KOPT-K1 (cell line): ENCODE data around the gene IBA57.

Source experiments
- H3K27ac ChIP-seq: fragments of 200-600 bp; sonication (generic); 2 replicates; pipeline ENCODE4 v1.5.1; 2016; ENCODE audit warnings: antibody characterized with exemption, mild to moderate bottlenecking, low read depth, low read length; ENCODE audit not compliant: poor library complexity, severe bottlenecking
- H3K36me3 ChIP-seq: fragments of 200-600 bp; sonication (generic); 2 replicates; pipeline ENCODE4 v1.5.1; 2017; ENCODE audit warnings: antibody characterized with exemption, mild to moderate bottlenecking, low read length, moderate library complexity; ENCODE audit not compliant: insufficient read depth
- H3K9me3 ChIP-seq: fragments of 200-600 bp; sonication (generic); 2 replicates; pipeline ENCODE4 v1.5.1; 2017; ENCODE audit warnings: antibody characterized with exemption, low read length, mild to moderate bottlenecking; ENCODE audit not compliant: insufficient read depth, poor library complexity, severe bottlenecking

Gene IBA57

DNA sequence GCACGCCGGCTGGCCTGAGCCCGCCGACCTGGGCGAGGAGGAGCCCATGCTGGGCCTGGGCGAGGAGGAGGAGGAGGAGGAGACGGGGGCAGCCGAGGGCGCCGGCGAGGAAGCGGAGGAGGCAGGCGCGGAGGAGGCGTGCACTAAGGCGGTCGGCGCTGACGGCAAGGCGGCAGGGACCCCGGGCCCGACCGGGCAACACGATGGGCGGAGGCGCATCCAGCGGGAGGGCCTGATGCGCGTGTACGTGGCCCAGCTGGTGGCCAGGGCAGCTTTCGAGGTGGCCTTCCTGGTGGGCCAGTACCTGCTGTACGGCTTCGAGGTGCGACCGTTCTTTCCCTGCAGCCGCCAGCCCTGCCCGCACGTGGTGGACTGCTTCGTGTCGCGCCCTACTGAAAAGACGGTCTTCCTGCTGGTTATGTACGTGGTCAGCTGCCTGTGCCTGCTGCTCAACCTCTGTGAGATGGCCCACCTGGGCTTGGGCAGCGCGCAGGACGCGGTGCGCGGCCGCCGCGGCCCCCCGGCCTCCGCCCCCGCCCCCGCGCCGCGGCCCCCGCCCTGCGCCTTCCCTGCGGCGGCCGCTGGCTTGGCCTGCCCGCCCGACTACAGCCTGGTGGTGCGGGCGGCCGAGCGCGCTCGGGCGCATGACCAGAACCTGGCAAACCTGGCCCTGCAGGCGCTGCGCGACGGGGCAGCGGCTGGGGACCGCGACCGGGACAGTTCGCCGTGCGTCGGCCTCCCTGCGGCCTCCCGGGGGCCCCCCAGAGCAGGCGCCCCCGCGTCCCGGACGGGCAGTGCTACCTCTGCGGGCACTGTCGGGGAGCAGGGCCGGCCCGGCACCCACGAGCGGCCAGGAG lies 7.2 kb upstream of the IBA57 start:
- Histone ChIP-seq H3K9me3 (no peaks in the 10 kb centered on the region), H3K36me3 (no peaks in the 10 kb centered on the region), H3K27ac (no peak overlapping the region)

DNA sequence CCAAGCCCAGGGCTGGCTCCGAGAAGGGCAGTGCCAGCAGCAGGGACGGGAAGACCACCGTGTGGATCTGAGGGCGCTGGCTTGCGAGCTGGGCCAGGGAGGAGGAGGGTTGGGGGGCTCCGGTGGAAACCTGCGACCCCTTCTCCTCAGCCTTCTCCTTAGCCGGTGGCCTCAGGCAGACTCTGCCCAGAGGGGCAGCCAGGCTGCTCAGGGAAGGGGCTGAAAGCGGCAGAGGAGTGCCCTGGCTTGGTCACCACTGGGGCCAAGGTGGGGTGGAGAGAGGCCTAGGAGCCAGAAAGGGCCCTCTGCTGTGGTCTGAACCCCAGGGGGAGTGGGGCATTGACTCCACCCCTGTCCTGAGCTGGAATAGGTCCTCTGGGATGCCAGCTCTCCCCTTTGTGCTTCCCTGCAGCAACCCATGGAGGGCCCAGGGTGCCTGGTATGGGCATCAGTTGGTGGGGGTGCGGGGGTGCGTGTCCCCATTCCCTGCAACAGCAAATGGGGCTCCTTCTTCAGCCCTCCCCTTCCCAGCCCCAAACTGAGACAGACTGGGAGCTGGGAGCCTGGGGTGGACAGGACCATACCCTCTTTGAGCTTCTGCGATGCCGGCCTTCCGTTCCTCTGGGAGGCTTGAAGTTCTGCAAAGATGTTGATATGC lies 6.5 kb upstream of the IBA57 start:
- Histone ChIP-seq H3K9me3 (no peaks in the 10 kb centered on the region), H3K36me3 (no peaks in the 10 kb centered on the region), H3K27ac (no peak overlapping the region)

DNA sequence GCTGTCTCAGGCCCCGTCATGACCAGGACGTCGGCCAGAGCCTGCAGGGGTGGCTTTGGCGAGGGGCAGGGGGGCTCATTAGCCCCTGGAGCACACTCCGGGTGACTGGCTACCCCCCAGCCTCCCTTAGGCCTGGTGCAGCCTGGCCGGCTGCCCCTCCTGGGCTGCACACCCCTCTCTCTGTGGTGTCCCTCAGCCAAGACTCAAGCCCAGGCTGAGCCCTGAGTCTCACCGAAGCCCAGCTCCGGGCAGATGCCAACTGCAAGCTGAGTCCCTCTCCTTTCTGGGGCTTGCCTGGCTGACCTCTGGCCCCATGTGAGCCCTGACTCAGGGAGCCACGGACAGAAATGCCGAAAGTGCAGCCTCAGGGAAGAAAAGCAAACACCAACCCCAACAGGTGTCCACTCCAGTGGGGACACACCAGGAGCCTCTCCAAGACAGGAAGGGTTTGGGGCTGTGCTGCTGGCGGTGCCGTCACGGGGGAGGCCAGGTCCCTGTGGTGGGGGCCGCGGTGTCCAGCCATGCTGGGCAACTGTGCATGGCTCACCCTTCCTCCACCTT lies 5.3 kb upstream of the IBA57 start:
- Histone ChIP-seq H3K9me3 (no peaks in the 10 kb centered on the region), H3K36me3 (no peaks in the 10 kb centered on the region), H3K27ac (no peak overlapping the region)

DNA sequence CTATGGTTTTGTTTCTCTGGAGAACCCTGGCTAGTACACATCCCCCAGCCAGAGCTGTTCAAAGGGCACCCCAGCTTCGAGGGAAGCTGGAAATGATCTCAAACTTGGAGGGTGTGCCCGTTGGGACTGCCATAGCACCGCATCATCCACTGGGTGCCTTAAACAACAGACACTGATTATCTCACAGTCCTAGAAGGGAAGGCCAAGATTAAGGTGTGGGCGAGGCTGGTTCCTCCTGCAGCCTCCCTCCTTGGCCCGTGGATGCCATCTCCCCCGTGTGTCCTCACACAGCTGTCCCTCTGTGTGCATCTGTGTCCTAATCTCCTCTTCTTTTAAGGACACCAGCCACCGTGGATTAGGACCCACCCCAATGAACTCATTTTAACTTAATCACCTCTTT lies 4.2 kb upstream of the IBA57 start:
- H3K27ac ChIP-seq = no peak overlapping the region
- H3K36me3 ChIP-seq = no peaks in the 10 kb centered on the region
- H3K9me3 ChIP-seq = no peaks in the 10 kb centered on the region

DNA sequence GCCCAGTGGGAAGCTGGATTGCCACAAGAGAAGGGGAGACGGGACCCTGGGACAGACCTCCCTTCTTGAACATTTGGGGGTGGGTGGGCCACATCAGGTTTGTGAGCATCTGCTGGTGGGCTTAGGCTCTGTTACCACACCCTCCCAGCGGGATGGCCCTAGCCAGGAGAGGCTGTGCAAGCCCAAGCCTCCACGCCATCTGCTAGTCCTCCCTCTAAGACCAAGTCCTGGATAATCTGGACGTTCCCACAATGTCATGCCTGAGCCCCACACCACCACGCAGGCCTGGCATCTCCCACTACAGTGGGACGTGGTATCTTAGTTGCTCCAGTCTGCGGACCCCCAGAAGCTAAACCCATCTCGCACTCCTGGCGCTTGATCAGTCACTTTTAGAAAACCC lies 3.7 kb upstream of the IBA57 start:
- Histone ChIP-seq H3K9me3 (no peaks in the 10 kb centered on the region), H3K27ac (peak overlapping the region; percentile 20), H3K36me3 (no peaks in the 10 kb centered on the region)

DNA sequence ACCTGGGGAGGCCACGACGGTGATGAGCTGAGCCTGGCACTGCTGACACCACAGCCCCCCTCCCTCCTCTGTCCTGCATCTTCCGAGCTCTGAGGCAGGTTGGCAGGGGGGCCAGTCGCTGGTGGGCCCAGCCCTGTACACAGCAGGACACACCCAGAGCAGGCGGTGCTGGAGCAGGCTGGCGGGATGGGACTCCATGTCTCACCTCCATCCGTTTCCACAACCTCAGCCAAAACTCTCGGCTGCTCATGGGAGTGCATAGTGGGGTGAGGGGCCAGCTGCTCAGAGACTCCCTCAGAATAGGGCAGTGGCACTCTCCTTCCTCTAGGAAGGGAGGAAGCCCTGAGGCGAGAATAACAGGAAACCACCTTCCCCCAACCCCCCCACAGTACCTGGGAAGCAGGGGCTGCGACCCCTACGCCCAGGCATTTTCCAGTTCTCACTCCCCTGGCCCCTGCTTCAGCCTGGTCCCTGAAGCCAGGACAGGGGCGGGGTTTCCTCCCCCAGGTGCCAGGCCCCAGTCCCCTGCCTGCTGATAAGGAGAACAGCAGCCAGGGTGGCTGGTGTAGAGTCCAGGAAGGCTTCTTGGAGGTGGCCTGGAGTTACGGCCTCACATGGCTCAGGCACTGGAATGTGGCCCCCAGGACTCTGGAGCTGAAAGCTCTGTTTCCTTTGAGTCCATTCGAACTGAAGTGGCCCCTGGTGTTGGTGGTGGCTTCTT lies 3.2 kb upstream of the IBA57 start:
- Histone ChIP-seq H3K36me3 (no peaks in the 10 kb centered on the region), H3K27ac (peak overlapping the region; percentile 20), H3K9me3 (no peaks in the 10 kb centered on the region)

DNA sequence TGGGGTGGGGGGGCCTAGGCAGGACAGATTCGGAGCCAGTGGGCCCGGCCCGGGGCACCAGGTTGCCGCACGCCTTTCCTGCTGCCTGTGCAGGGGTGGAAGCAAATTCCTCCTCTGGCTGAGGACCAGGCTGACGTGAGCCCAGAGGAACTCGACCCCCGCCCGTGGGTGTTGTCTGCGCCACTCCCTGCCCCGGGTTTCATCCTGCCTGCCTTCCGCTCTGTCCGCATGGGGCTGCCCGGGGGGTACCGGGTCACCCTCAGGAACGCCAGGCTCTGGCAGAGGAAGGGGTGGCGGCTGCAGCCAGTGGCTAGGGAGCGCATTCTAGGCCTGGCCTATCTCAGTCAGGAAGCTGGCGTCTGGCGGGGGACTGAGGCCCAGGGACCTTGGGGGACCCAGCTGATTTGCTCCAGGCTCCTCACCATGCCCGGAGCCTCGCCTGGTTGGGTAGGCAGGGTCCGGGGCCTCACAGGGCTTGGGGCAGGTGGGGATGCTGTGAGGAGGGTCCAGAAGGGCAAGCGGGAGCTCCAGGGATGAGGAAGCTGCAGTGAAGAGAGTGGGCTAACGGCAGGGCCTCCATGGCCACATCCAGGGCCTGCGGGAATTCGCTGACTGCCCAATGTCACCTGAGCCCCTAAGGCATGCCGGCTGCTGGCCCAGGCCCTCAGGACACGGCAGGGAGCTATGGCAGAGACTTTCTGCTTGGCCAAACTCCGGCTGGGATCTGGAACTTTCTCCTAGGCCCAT lies 2.4 kb upstream of the IBA57 start:
- Histone ChIP-seq H3K36me3 (no peaks in the 10 kb centered on the region; the same call in 1 of the 2 replicates), H3K27ac (peak overlapping the region; percentile 20), H3K9me3 (no peaks in the 10 kb centered on the region)

DNA sequence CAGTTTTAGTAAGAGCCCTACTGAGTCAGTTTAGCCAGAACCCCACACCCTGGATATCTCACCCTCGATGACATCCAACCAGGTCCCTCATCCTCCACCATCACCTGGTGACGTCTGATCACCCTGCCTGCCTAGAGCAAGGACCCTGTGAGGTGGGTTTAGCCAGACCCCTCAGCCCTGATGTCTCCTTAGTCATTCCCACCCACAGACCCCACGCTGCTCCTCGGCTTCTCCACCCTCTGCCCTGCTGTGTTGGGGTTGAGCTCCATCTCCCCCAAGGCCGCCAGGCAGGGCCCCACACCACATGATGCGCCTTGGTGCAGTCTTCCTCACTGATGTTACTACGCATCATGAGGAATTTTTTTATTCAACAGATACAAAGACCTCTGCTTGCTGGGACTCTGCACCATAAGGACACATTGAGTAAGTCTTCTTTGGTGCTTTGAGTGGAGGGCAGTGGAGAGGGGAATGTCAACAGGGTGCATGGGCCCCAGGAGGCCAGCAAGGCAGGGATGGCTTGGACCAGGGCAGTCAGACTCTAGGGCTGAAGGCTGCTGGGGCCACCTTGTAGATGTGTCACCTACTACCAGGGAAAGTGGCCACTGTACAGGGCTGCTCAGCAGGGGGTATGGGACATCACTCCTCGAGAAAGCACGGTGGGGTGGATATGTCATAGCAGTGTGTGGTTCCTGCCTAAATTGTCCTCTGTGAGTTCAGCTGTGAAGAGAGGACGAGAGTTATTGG lies 1.7 kb upstream of the IBA57 start:
- H3K27ac ChIP-seq = no peak overlapping the region
- H3K36me3 ChIP-seq = no peaks in the 10 kb centered on the region; the same call in 1 of the 2 replicates
- no peaks in the 10 kb centered on the region for H3K9me3 ChIP-seq

DNA sequence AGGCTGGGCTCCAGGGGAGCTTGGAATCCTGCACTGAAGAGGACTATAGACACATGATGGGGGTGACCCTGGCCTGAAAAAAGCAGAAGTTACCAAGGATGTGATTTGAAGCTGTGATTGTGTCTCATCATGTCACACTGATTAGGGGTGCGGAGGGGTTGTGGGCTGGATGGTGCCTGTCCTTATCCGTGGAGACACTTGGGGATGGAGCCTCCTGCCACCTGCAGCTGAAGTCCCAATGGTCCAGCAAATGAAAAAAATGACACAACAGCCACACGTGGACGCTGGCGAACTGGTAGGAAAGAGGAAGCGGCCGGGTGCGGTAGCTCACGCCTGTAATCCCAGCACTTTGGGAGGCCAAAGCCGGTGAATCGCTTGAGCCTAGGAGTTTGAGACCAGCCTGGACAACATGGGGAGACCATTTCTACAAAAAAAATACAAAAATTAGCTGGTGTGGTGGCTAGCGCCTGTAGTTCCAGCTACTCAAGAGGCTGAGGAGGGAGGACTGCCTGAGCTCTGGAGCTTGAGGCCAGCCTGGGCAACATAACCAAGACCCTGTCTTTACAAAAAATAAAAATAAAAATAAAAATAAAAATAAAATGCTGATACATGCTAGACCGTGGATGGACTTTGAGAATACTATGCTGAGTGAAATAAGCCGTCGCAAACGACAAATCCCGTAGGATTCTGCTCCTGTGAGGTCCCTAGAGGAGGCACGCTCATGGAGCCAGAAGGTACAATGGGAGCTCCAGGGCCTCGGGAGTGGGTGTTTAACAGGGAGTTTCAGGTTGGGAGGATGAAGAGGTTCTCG lies 838 bp upstream of the IBA57 start:
- H3K27ac ChIP-seq = peak overlapping the region; percentile 99

DNA sequence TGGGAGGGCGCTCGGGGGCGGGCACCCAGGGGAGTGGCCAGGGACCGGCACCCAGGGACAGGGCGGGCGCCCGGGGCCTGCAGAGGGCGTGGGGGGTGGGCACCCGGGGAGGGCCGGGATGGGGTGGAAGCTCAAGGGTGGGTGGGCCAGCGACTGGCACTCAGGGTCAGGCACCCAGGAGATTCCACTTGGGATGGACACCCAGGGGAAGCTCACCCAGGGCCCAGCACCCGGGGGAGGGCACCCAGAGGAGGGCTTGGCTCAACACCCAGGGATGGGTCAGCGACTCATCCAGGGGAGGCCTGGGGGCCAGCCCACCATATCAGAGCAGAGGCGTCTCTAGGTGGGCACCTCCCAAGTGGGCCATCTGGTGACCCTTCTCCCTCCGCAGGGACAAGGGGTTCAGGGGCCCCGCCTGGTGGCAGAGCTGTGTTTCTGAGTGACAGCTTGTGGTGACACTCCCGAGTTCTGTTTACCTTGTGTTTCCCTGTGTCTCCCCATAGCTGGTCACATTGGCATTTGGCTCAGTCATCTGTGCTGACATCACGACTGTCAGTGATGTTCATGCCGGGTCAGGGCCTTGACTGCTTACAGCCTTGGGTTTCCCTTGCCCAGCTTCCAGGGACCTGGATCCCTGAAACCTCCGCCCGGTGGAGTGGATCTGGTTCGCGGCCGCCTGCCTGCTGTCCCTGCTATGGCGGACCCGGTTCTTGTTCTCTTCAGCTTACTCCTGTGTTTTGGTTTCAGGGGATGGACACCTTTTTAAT lies 749 bp downstream of the IBA57 start:
- H3K36me3 ChIP-seq = no peaks in the 10 kb centered on the region; the same call in 1 of the 2 replicates
- peak overlapping the region; percentile 99 for H3K27ac ChIP-seq
- H3K9me3 ChIP-seq = no peaks in the 10 kb centered on the region

More for the DNA sequence above, 838 bp upstream of the IBA57 start:
- no peaks in the 10 kb centered on the region for H3K9me3 ChIP-seq
- no peaks in the 10 kb centered on the region; the same call in 1 of the 2 replicates for H3K36me3 ChIP-seq

DNA sequence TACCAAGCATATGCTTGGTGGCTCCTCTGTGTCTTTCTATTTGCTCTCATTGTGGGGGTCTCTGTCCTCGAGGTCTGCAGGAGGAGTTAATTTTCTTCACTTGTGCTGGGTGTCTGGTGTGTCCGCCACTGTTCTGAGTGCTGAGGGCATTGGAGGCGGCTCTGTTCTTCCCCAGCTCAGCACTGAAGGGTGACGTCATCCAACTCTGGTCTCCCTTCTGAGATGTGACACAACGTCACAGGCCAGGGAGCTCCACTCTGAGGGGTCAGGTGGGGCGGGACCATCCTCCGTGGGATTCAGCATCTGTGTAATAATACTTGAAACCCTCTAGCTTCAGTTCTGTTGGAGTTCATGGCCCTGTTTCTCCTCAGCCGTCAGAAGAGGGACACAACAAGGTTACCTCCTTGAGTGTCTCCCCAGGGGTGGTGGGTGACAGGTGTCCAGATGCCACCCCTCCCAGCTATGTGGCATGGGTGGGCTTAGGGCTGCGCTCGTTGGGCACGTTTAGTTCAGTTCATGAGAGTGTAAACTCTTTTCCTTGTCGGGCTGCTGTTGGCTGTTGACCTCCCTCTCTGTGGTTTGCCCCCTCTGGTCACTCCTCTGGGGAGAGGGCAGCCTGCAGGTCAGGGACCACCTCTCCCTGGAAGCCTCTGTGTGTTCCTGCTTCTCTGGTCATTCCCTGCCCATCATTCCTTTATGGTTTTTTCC lies 3.1 kb downstream of the IBA57 start:
- Histone ChIP-seq H3K27ac (no peak overlapping the region), H3K9me3 (no peaks in the 10 kb centered on the region), H3K36me3 (no peaks in the 10 kb centered on the region; the same call in 1 of the 2 replicates)

DNA sequence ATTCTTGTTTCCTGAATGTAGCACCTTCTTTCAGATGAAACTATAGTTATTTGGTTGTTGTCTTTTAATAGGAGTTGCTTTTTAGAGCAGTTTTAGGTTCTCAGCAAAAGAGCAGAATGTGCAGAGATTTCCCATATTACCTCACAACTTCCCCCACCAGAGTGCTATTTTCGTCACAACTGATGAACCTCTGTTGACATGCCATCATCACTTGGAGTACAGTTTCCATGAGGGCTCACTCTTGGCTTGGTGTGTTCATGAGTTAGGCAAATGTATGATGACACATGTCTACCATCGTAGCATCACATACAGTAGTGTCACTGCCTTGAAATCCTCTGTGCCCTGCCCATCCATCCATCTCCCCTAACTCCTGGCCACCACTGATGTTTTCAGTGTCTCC lies 3.7 kb downstream of the IBA57 start:
- Histone ChIP-seq H3K36me3 (no peaks in the 10 kb centered on the region; the same call in 1 of the 2 replicates), H3K9me3 (no peaks in the 10 kb centered on the region), H3K27ac (no peak overlapping the region)
